Smooth muscle cell of the brain vasculature (primary cell): Measurements from ENCODE around the gene ELOVL3.
"Not testable (repeated sequence)": the region's sequence is repeated elsewhere in the genome, so short reads cannot be mapped to it uniquely, and the experiment has no call there.

Source experiments
- DNase-seq: peaks from one replicate; pipeline ENCODE4 v3.0.0-alpha.2; 2012; ENCODE audit warnings: low read depth, low spot score

Gene ELOVL3

GRCh38 chr10:102227050-102227449 lies 951 bp downstream of the ELOVL3 start:
- DNase-seq: no peak

- peak; percentile 51 for DNase-seq
These were observed 3.7 kb downstream of the ELOVL3 start for GRCh38 chr10:102229810-102230263.

- DNase-seq: peak; percentile 26
These were observed 4.3 kb downstream of the ELOVL3 start for GRCh38 chr10:102230264-102230860.

- no peak for DNase-seq
These were observed 4.8 kb downstream of the ELOVL3 start for GRCh38 chr10:102230861-102231356.

GRCh38 chr10:102231357-102232318 lies 5.5 kb downstream of the ELOVL3 start:
- no peak for DNase-seq

GRCh38 chr10:102233997-102234396 lies 7.9 kb downstream of the ELOVL3 start:
- DNase-seq: no peak

GRCh38 chr10:102234888-102235597 lies 8.9 kb downstream of the ELOVL3 start:
- no peak for DNase-seq

- no peak for DNase-seq
These were observed 9.5 kb downstream of the ELOVL3 start for GRCh38 chr10:102235598-102235920.

- no peak for DNase-seq
These were observed 9.9 kb downstream of the ELOVL3 start for GRCh38 chr10:102236006-102236405.

- DNase-seq: no peak
These were observed 11.7 kb downstream of the ELOVL3 start for GRCh38 chr10:102237711-102238252.

GRCh38 chr10:102240467-102241031 lies 14.4 kb downstream of the ELOVL3 start:
- no peak for DNase-seq

- no peak for DNase-seq
These were observed 14.9 kb downstream of the ELOVL3 start for GRCh38 chr10:102241032-102241443.

GRCh38 chr10:102241444-102242117 lies 15.5 kb downstream of the ELOVL3 start, which contains the start of gene PITX3:
PITX3 (minus strand) TSS chr10:102241512; CDS start chr10:102232080, 9,432 bp downstream.
- DNase-seq: peak; percentile 81

GRCh38 chr10:102242118-102242485 lies 16.0 kb downstream of the ELOVL3 start:
- no peak for DNase-seq

GRCh38 chr10:102243309-102243708 lies 17.2 kb downstream of the ELOVL3 start:
- DNase-seq: no peak

GRCh38 chr10:102245082-102245931 lies 19.2 kb downstream of the ELOVL3 start, which contains the start of gene GBF1:
GBF1 (plus strand) TSS chr10:102245532; CDS start chr10:102258939, 13,407 bp downstream.
- DNase-seq: peak; percentile 99

GRCh38 chr10:102245932-102246251 lies 19.8 kb downstream of the ELOVL3 start:
- DNase-seq: no peak

- DNase-seq: no peak
These were observed 20.2 kb downstream of the ELOVL3 start for GRCh38 chr10:102246261-102246660.

GRCh38 chr10:102247734-102248133 lies 21.6 kb downstream of the ELOVL3 start:
- DNase-seq: no peak

- DNase-seq: not testable (repeated sequence)
These were observed 26.4 kb downstream of the ELOVL3 start for GRCh38 chr10:102252508-102252907.
